Measurements from ENCODE around the gene ADGRG3. TPM values are rescaled to one million over a fixed set of nuclear protein-coding genes. Genes with fewer than 3 reads are reported as not detected.
"Not testable (repeated sequence)": the region's sequence is repeated elsewhere in the genome, so short reads cannot be mapped to it uniquely, and the experiment has no call there.

ADGRG3 gene
- total RNA-seq, 1 donor from 2014 or later: not detected

DNA sequence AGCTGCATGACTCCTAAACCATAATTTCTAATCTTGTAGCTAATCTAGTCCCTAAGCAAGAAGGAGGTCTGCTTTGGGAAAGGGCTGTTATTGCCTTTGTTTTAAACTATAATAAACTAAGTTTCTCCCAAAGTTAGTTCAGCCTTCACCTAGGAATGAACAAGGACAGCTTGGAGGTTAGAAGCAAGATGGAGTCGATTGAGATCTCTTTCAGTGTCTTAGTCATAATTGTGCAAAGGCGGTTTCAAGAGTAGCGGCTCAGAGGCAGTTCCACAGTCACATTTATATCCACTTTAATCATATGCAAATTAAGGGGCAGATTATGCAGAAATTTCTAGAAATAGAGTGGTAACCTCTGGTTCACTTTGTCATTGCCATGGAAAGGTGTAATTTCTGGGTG lies 43.9 kb downstream of the ADGRG3 start:
- no peak overlapping the region for H3K4me3 ChIP-seq
- H2AFZ ChIP-seq (replicated peaks): no peak overlapping the region
- DNase-seq (ENCODE audit: low spot score): no peak
- H4K20me1 ChIP-seq (ENCODE audit: low read depth): no peaks in the 10 kb centered on the region
- no peaks in the 10 kb centered on the region for H3K4me1 ChIP-seq
- Mint-ChIP-seq H3K27ac (no peak overlapping the region), H3K4me3 (no peak overlapping the region), H3K9me3 (no peaks in the 10 kb centered on the region), H3K4me1 (no peaks in the 10 kb centered on the region), H3K27me3 (ENCODE audit: insufficient read depth, low read depth) (peaks cover 4% of the 10 kb centered on the region), H3K36me3 (no peaks in the 10 kb centered on the region)
- H3F3A ChIP-seq (ENCODE audit: low read depth): no peaks in the 10 kb centered on the region
- no peak overlapping the region for H3K4me2 ChIP-seq
- H3K9ac ChIP-seq: no peak overlapping the region
- no peaks in the 10 kb centered on the region for H3K36me3 ChIP-seq
- no peaks in the 10 kb centered on the region for H3K27me3 ChIP-seq
- H3K9me3 ChIP-seq (ENCODE audit: low read depth): no peaks in the 10 kb centered on the region
- no peak overlapping the region for H3K27ac ChIP-seq
- no peaks in the 10 kb centered on the region for H3K79me2 ChIP-seq (ENCODE audit: low read depth)
- no peak for TF ChIP-seq EZH2 (IDR thresholded peaks at IDR 0.05)
- TF ChIP-seq, protein P1, sequence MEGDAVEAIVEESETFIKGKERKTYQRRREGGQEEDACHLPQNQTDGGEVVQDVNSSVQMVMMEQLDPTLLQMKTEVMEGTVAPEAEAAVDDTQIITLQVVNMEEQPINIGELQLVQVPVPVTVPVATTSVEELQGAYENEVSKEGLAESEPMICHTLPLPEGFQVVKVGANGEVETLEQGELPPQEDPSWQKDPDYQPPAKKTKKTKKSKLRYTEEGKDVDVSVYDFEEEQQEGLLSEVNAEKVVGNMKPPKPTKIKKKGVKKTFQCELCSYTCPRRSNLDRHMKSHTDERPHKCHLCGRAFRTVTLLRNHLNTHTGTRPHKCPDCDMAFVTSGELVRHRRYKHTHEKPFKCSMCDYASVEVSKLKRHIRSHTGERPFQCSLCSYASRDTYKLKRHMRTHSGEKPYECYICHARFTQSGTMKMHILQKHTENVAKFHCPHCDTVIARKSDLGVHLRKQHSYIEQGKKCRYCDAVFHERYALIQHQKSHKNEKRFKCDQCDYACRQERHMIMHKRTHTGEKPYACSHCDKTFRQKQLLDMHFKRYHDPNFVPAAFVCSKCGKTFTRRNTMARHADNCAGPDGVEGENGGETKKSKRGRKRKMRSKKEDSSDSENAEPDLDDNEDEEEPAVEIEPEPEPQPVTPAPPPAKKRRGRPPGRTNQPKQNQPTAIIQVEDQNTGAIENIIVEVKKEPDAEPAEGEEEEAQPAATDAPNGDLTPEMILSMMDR (IDR thresholded peaks at IDR 0.05): no peak

DNA sequence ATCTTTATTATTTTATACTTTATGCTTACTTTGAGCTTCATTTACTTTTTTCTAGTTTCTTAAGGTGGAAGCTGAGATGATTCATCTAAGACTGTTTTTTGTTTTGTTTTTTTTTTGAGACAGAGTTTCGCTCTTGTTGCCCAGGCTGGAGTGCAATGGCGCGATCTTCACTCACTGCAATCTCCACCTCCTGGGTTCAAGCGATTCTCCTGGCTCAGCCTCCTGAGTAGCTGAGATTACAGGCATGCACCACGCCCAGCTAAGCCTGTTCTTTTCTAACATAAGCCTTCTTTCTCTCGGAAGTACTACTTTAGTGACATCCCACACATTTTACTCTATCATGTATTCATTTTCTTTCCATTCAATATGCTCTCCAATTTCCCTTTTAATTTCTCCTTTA lies 44.5 kb downstream of the ADGRG3 start:
- H3K9me3 ChIP-seq (ENCODE audit: low read depth); H3F3A ChIP-seq (ENCODE audit: low read depth); H3K4me3 Mint-ChIP-seq; H3K4me1 ChIP-seq; H3K27ac Mint-ChIP-seq; H3K27me3 Mint-ChIP-seq (ENCODE audit: insufficient read depth, low read depth); H3K36me3 Mint-ChIP-seq; H4K20me1 ChIP-seq (ENCODE audit: low read depth); H3K27ac ChIP-seq; H3K36me3 ChIP-seq; H3K4me3 ChIP-seq; DNase-seq (ENCODE audit: low spot score); H3K4me2 ChIP-seq; H3K27me3 ChIP-seq; H3K9me3 Mint-ChIP-seq; H2AFZ ChIP-seq (replicated peaks); H3K79me2 ChIP-seq (ENCODE audit: low read depth); H3K4me1 Mint-ChIP-seq; H3K9ac ChIP-seq: not testable (repeated sequence)

DNA sequence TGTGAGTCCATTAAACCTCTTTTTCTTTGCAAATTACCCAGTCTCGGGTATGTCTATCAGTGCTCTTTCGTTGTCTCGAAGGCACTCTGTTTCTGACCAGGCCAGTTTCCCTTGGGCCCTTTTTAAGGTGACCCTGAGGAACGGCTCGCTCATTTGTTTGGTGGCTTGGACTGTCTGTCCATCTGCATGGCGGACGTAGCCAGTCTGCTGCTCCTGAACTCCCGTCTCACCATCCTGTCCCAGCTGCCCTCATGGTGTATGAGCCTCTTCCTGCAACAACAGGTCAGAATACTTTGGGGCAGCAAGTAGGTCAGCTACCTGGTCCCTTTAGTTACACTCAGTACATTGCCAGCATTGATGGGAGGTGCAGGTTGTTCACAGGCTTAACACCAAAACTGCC lies 45.5 kb downstream of the ADGRG3 start:
- H3K27ac ChIP-seq: no peak overlapping the region
- Mint-ChIP-seq H3K27me3 (ENCODE audit: insufficient read depth, low read depth) (peaks cover 5% of the 10 kb centered on the region), H3K36me3 (no peaks in the 10 kb centered on the region), H3K27ac (no peak overlapping the region), H3K4me3 (no peak overlapping the region), H3K4me1 (no peaks in the 10 kb centered on the region), H3K9me3 (no peaks in the 10 kb centered on the region)
- no peak overlapping the region for H3K9ac ChIP-seq
- no peaks in the 10 kb centered on the region for H3K36me3 ChIP-seq
- TF ChIP-seq, protein P1 (IDR thresholded peaks at IDR 0.05): no peak
- no peak for TF ChIP-seq EZH2 (IDR thresholded peaks at IDR 0.05)
- TF ChIP-seq EZH2phosphoT487 (IDR thresholded peaks at IDR 0.05): no peak
- H3K4me2 ChIP-seq: no peak overlapping the region
- DNase-seq (ENCODE audit: low spot score): no peak
- no peaks in the 10 kb centered on the region for H3K27me3 ChIP-seq
- H3K4me1 ChIP-seq: no peaks in the 10 kb centered on the region
- no peak overlapping the region for H2AFZ ChIP-seq (replicated peaks)
- no peaks in the 10 kb centered on the region for H4K20me1 ChIP-seq (ENCODE audit: low read depth)
- H3K4me3 ChIP-seq: no peak overlapping the region
- no peaks in the 10 kb centered on the region for H3F3A ChIP-seq (ENCODE audit: low read depth)
- H3K9me3 ChIP-seq (ENCODE audit: low read depth): no peaks in the 10 kb centered on the region
- H3K79me2 ChIP-seq (ENCODE audit: low read depth): no peaks in the 10 kb centered on the region

DNA sequence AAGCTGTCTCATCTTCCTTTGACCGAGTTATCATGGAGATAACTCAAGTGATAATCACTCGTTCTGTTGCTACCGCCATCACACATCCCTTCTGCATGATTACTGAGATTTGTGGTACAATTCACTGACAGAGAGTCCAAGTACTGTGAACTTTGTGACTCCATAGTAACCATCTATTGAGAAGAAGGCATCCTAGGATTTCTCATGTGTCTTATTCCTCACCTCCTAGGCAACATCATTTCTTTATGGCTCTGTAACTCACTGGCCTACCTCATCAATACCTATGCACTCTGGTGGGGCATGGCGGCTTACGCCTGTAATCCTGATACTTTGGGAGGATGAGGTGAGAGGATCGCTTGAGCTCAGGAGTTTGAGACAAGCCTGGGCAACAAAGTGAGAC lies 45.9 kb downstream of the ADGRG3 start:
- Histone ChIP-seq H3K4me3 (no peak overlapping the region), H3K27ac (no peak overlapping the region), H3K27me3 (no peaks in the 10 kb centered on the region), H3K79me2 (ENCODE audit: low read depth) (no peaks in the 10 kb centered on the region), H3F3A (ENCODE audit: low read depth) (no peaks in the 10 kb centered on the region), H2AFZ (replicated peaks) (no peak overlapping the region), H4K20me1 (ENCODE audit: low read depth) (no peaks in the 10 kb centered on the region), H3K9ac (no peak overlapping the region), H3K36me3 (no peaks in the 10 kb centered on the region), H3K4me2 (no peak overlapping the region), H3K4me1 (no peaks in the 10 kb centered on the region), H3K9me3 (ENCODE audit: low read depth) (no peaks in the 10 kb centered on the region)
- Mint-ChIP-seq H3K4me3 (no peak overlapping the region), H3K9me3 (no peaks in the 10 kb centered on the region), H3K27me3 (ENCODE audit: insufficient read depth, low read depth) (peaks cover 7% of the 10 kb centered on the region), H3K36me3 (no peaks in the 10 kb centered on the region), H3K27ac (no peak overlapping the region), H3K4me1 (no peaks in the 10 kb centered on the region)
- TF ChIP-seq EZH2phosphoT487 (IDR thresholded peaks at IDR 0.05) (no peak), EZH2 (IDR thresholded peaks at IDR 0.05) (no peak)
- TF ChIP-seq, protein P1 (IDR thresholded peaks at IDR 0.05): no peak
- DNase-seq (ENCODE audit: low spot score): no peak
